ENCODE measurements around the gene STAT4.
"Not testable (repeated sequence)": the region's sequence is repeated elsewhere in the genome, so short reads cannot be mapped to it uniquely, and the experiment has no call there.

STAT4 gene

DNA sequence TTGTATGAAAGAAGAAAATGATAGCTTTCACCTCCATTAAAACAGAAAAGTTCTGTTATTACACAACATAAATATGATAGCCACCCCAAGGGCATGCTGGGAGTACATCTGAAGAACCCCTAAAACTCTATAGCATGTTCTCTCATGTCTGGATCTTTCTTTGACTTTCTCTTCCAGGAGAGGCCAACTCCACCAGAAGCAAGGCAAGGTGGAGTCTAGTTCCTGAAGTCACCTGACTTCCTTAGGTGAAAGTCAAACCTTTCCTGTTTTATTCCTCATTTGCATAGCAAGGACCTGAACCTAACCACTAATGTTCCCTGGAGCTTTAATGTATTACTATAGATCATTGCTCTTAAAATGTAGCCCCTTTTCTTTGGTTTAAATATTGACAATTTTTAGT is 142.5 kb downstream of the STAT4 start:
- Histone ChIP-seq H3K9me3 (ENCODE audit: low read length) (peaks cover 5% of the 10 kb centered on the region), H3K27me3 (ENCODE audit: insufficient read depth, low read length) (no peaks in the 10 kb centered on the region), H2AFZ (ENCODE audit: low read depth, low read length) (no peak overlapping the region), H3K4me3 (ENCODE audit: low read length) (no peak overlapping the region), H3K4me1 (ENCODE audit: insufficient read depth, low read length) (peaks cover 8% of the 10 kb centered on the region), H3K36me3 (ENCODE audit: insufficient read depth, low read length) (peaks cover 62% of the 10 kb centered on the region)

DNA sequence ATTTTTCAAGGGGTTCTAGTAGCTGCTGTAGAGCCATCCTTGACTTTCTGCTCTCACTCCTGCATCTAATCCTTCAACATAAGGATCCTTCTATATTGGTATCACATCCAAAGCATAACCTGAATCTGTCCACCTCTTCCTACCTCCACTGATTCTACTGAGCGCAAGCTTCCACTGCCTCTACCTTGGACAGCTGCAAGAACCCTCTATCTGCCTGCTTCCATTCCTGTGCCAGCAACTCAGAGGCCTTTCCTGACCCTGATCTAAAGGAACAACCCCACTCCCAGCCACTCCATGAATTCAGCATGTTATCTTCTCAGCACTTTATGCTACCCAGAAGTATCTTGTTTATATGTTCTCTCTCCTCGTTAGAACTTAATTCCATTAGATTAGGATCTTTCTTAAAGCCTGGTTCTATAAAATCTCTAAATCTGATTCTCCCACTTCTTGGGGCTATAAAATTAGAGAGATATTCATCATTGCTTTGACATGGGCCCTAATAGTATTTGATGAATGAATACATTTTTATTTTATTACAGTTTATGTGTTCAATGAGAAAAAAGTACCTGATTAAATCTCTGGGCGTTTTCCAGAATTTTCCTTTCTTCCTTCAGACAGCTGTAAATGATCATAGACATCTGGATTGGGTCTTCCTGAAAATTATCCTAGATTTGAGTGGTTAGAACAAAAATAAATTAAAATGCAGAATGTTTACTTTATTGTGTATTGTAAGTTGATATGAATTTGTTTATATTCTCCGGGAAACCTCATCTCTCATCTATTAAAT is 143.6 kb downstream of the STAT4 start:
- Histone ChIP-seq H3K4me3 (ENCODE audit: low read length) (no peak overlapping the region), H3K4me1 (ENCODE audit: insufficient read depth, low read length) (no peaks in the 10 kb centered on the region), H3K9me3 (ENCODE audit: low read length) (peaks cover 5% of the 10 kb centered on the region), H3K36me3 (ENCODE audit: insufficient read depth, low read length) (peaks cover 73% of the 10 kb centered on the region), H3K27me3 (ENCODE audit: insufficient read depth, low read length) (no peaks in the 10 kb centered on the region), H2AFZ (ENCODE audit: low read depth, low read length) (no peak overlapping the region)

DNA sequence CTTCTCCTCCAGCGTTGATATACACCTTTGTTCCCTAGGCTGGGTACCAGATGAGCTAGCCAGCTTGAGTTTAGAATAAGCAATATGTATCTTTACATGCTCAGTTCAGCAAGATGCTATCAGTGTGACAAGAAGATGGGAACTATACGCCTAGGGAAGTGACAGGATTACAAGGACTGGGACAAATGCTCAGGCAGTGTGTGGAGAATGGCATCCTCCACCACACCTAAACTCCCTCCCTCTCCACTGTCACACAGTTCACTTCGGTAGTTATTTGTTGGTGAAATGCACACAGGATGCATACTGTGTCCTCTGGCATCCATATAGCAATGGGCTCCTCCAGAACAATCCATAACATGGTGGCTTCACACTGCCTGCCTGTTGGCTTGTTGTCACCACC is 144.5 kb downstream of the STAT4 start:
- H3K4me1 ChIP-seq (ENCODE audit: insufficient read depth, low read length) = no peaks in the 10 kb centered on the region
- H3K27me3 ChIP-seq (ENCODE audit: insufficient read depth, low read length) = no peaks in the 10 kb centered on the region
- no peak overlapping the region for H2AFZ ChIP-seq (ENCODE audit: low read depth, low read length)
- H3K36me3 ChIP-seq (ENCODE audit: insufficient read depth, low read length) = peaks cover 81% of the 10 kb centered on the region
- H3K4me3 ChIP-seq (ENCODE audit: low read length) = no peak overlapping the region
- H3K9me3 ChIP-seq (ENCODE audit: low read length) = peaks cover 5% of the 10 kb centered on the region

DNA sequence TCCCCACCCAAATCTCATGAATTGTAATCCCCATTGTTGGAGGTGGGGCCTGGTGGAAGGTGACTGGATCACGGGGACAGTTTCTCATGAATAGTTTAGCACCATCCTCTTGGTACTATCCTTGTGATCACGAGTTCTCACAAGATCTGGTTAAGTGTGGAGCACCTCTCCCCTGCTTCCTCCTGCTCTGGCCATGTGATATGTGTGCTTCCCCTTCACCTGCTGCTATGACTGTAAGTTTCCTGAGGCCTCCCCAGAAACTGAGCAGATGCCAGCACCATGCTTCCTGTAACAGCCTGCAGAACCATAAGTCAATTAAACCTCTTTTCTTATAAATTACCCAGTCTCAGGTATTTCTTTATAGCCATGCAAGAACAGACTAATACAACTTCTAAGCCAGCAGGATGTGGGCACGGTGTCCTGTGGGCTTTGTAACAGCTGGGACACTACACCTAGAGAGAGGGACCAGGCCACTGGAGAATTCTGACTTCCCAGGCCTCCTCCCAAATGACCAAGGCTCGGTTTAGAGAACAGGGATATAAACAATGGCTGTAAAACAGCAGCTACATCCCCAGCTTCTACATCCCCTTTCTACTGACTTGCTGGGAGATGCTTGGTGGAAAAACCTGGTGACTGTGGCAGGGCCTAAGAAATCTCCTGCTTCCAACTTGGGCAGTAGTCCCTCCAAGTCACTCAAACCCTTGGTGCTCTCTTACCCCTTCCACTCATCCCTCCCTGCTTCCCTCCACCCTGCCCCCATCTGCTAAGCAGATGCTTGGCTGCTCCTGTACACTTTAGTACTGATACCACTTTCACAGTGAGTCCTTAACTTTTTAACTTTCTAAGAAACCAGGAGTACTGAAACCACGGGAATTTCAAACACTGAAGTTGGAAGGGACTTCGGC is 147.1 kb downstream of the STAT4 start:
- Histone ChIP-seq H3K9me3 (ENCODE audit: low read length) (peaks cover 5% of the 10 kb centered on the region), H3K4me1 (ENCODE audit: insufficient read depth, low read length) (no peaks in the 10 kb centered on the region), H3K27me3 (ENCODE audit: insufficient read depth, low read length) (no peaks in the 10 kb centered on the region), H3K36me3 (ENCODE audit: insufficient read depth, low read length) (peaks cover 94% of the 10 kb centered on the region), H2AFZ (ENCODE audit: low read depth, low read length) (no peak overlapping the region), H3K4me3 (ENCODE audit: low read length) (no peak overlapping the region)

DNA sequence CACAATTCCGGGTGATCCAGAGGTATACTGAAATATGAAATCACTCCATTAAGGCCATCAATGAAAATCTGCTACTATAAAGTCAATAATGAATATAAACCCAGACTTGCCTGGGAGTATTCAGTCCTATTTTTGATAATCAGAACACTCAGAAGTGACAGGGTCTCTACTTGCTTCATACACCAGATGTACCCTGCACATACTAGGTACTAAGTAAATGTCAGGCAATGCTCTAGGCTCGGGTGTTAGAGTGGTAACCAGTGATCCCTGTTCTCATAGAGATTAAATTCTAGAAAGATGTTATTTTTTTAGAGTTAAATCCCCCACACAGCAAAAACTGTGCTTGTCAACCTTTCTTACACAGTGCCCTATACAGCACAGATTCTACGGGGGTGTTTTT is 149.2 kb downstream of the STAT4 start:
- H3K4me3 ChIP-seq (ENCODE audit: low read length) = no peak overlapping the region
- H3K27me3 ChIP-seq (ENCODE audit: insufficient read depth, low read length) = no peaks in the 10 kb centered on the region
- peaks cover 93% of the 10 kb centered on the region for H3K36me3 ChIP-seq (ENCODE audit: insufficient read depth, low read length)
- no peaks in the 10 kb centered on the region for H3K4me1 ChIP-seq (ENCODE audit: insufficient read depth, low read length)
- no peak overlapping the region for H2AFZ ChIP-seq (ENCODE audit: low read depth, low read length)
- peaks cover 5% of the 10 kb centered on the region for H3K9me3 ChIP-seq (ENCODE audit: low read length)

DNA sequence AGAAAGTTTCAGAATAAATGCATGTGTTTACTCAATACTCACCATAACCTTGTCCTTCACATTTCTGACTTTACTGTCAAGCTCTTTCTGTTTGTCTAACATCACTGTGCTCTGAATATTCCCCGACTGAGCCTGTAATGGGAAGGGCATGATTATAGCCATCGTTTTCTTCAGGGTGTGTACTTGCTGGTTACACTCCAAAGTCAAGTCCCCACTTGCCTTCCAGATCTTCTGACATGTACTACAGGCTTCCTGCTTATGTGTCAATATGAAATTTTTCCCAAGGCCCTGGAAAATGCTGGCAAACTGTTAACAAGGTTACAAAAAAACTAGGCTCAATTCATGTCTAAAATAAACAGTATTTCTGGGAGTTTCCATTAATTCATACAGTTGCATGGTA is 149.8 kb downstream of the STAT4 start:
- peaks cover 93% of the 10 kb centered on the region for H3K36me3 ChIP-seq (ENCODE audit: insufficient read depth, low read length)
- peaks cover 5% of the 10 kb centered on the region for H3K9me3 ChIP-seq (ENCODE audit: low read length)
- no peaks in the 10 kb centered on the region for H3K27me3 ChIP-seq (ENCODE audit: insufficient read depth, low read length)
- no peaks in the 10 kb centered on the region for H3K4me1 ChIP-seq (ENCODE audit: insufficient read depth, low read length)
- no peak overlapping the region for H3K4me3 ChIP-seq (ENCODE audit: low read length)
- H2AFZ ChIP-seq (ENCODE audit: low read depth, low read length) = no peak overlapping the region

DNA sequence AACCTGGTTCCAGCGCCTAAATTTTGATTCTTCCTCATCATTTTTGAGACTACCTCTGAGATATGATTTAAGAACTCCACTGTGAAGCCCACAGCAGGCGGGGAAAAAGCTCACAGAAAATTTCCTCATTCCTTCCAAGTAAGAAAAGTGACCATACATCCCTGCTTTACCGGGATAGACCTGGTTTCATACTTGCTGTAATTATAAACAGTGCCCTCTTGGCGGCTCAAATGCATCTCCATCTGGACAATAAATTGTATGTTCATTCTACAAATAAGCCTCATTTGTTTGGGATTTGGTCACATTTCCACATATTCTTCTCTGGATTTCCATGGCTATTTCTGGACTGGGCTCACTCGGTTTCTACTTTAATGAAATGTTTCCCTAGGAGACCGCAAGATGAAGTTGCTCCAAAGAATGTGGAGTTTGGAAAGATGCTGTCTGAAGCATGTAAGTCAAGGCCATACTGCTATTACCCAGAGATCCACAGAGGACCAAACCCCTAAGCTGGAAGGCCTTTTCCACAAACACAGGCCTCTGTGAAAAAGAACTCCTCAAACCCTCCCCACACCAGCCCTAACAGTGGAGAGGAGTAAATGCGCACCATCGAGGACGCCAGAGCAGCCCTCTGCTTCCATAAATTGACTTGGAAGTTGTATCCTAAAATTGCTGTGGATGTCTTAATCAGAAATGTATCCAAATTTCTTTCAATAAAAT is 150.7 kb downstream of the STAT4 start:
- H3K4me1 ChIP-seq (ENCODE audit: insufficient read depth, low read length) = no peaks in the 10 kb centered on the region
- H3K27me3 ChIP-seq (ENCODE audit: insufficient read depth, low read length) = no peaks in the 10 kb centered on the region
- peaks cover 5% of the 10 kb centered on the region for H3K9me3 ChIP-seq (ENCODE audit: low read length)
- H2AFZ ChIP-seq (ENCODE audit: low read depth, low read length) = no peak overlapping the region
- H3K4me3 ChIP-seq (ENCODE audit: low read length) = no peak overlapping the region
- H3K36me3 ChIP-seq (ENCODE audit: insufficient read depth, low read length) = peaks cover 93% of the 10 kb centered on the region

DNA sequence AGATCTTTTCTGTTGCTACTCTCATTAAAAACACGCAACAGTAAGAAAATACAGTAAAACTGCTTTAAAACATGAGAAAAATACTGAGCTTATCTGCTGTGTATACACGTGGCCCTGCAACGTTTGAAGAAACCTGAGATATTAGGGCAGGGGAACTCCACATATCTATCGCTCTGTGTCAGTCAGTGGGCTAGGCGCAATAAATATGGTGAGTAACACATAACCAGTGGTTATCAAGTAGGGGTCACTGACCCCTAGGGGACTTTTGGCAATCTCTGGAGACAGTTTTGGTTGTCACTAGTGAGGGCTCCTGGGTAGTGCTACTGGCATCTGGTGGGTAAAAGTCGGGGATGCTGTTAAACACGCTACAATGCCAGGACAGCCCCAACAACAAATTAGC is 151.7 kb downstream of the STAT4 start:
- peaks cover 90% of the 10 kb centered on the region for H3K36me3 ChIP-seq (ENCODE audit: insufficient read depth, low read length)
- no peak overlapping the region for H2AFZ ChIP-seq (ENCODE audit: low read depth, low read length)
- H3K4me3 ChIP-seq (ENCODE audit: low read length) = no peak overlapping the region
- H3K4me1 ChIP-seq (ENCODE audit: insufficient read depth, low read length) = no peaks in the 10 kb centered on the region
- H3K27me3 ChIP-seq (ENCODE audit: insufficient read depth, low read length) = no peaks in the 10 kb centered on the region
- H3K9me3 ChIP-seq (ENCODE audit: low read length) = peaks cover 5% of the 10 kb centered on the region

DNA sequence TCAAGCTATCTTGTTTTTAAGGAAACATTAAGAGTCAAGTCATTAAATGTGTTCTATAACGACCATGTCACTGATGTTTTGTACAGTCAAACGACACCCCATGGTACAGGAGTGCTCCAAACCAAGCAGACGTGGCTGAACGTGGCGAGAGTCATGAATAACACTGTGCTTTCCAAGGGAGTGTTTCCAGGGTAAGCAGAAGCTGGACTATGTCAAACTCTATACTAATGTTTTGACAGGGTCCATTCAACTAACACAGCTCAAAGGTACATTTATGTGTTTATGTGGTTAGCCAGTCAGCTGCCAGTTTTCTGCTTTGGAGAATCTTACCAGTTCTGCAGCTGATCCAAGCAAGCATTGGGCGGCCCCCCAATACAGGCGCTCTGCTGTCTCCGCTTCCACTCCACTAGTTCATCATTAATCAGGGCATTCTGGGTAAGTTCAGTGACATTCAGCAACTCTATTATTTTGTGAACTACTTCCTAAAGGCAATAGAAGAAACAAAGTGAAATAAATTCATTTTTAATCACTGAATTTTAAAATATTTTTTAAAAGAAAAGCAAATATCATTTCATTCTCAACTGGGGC is 153.2 kb downstream of the STAT4 start:
- Histone ChIP-seq H3K27me3 (ENCODE audit: insufficient read depth, low read length) (no peaks in the 10 kb centered on the region), H3K9me3 (ENCODE audit: low read length) (no peaks in the 10 kb centered on the region), H3K36me3 (ENCODE audit: insufficient read depth, low read length) (peaks cover 89% of the 10 kb centered on the region), H3K4me3 (ENCODE audit: low read length) (no peak overlapping the region), H2AFZ (ENCODE audit: low read depth, low read length) (no peak overlapping the region), H3K4me1 (ENCODE audit: insufficient read depth, low read length) (no peaks in the 10 kb centered on the region)

DNA sequence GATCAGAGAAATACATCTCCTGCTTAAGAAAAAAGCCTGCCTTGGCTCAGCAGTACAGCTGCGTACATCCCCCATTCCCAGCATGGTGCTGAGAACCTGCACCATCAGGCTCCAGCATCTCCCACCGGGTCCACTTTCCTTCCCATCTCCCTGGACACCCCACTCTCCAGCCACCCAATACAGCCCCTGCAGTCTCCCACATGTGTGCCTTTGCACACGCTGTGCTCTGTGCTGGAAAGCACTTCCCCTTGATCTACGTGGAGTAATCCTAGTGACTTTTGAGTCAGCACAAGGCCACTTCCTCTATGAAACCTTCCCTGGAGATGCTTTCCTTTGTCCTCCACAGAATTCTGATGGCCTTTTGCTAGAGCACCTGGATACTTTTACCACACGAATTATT is 153.8 kb downstream of the STAT4 start:
- H3K4me3 ChIP-seq (ENCODE audit: low read length) = no peak overlapping the region
- no peaks in the 10 kb centered on the region for H3K27me3 ChIP-seq (ENCODE audit: insufficient read depth, low read length)
- no peaks in the 10 kb centered on the region for H3K9me3 ChIP-seq (ENCODE audit: low read length)
- H2AFZ ChIP-seq (ENCODE audit: low read depth, low read length) = no peak overlapping the region
- H3K36me3 ChIP-seq (ENCODE audit: insufficient read depth, low read length) = peaks cover 89% of the 10 kb centered on the region
- H3K4me1 ChIP-seq (ENCODE audit: insufficient read depth, low read length) = no peaks in the 10 kb centered on the region

DNA sequence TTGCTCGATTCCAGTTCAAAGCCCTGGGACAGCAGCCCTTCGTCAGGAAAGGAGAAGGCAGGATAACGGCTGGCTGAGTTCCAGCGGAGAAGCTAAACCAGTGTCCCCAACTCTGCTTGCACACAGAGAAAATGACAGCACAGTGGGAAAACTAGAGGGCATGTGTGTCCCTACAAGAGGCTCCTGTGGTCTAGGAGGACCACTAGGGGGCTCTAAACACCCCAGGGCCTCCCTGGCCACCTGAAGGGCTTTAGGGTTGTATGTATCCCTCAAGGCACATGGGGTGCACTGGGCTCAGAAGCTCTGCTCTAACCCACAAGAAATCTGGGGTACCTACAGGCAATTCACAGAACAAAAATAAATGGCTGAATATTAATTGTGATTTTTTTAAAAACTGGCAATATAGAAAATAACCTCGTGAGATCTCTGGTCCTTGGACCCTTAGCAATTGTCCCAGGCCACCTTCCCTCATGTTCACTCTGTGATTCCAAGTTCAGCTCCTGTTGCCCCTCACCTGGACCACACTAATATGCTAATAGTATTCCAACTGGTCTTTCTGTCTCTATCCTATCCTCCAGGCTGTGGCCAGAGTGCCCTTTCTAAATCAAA is 154.4 kb downstream of the STAT4 start:
- Histone ChIP-seq H3K4me3 (ENCODE audit: low read length) (no peak overlapping the region), H3K36me3 (ENCODE audit: insufficient read depth, low read length) (peaks cover 86% of the 10 kb centered on the region), H2AFZ (ENCODE audit: low read depth, low read length) (no peak overlapping the region)

DNA sequence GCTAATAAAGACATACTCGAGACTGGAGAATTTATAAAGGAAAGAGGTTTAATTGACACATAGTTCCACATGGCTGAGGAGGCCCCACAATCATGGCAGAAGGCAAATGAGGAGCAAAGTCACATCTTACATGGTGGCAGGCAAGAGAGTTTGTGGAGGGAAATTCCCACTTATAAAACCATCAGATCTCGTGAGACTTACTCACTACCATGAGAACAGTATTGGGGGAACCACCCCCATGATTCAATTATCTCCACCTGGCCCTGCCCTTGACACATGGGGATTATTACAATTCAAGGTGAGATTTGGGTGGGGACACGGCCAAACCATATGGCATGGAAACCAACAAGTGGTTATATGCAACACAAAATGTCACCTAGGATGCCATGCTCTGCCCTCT is 155.5 kb downstream of the STAT4 start:
- H3K4me1 ChIP-seq (ENCODE audit: insufficient read depth, low read length); H3K9me3 ChIP-seq (ENCODE audit: low read length); H3K27me3 ChIP-seq (ENCODE audit: insufficient read depth, low read length); H2AFZ ChIP-seq (ENCODE audit: low read depth, low read length); H3K4me3 ChIP-seq (ENCODE audit: low read length): not testable (repeated sequence)
- H3K36me3 ChIP-seq (ENCODE audit: insufficient read depth, low read length) = peaks cover 88% of the 10 kb centered on the region

More for the DNA sequence above, 154.4 kb downstream of the STAT4 start:
- Histone ChIP-seq H3K9me3 (ENCODE audit: low read length) (no peaks in the 10 kb centered on the region), H3K27me3 (ENCODE audit: insufficient read depth, low read length) (no peaks in the 10 kb centered on the region), H3K4me1 (ENCODE audit: insufficient read depth, low read length) (no peaks in the 10 kb centered on the region)
